ENCODE results near the gene SETD1A.

The SETD1A gene

GRCh38 chr16:30974348-30974747, 16.8 kb downstream of the SETD1A start:
- TF ChIP-seq CTCF (IDR thresholded peaks at IDR 0.05), result no peak

GRCh38 chr16:30976486-30976885, 18.9 kb downstream of the SETD1A start:
- no peak for TF ChIP-seq CTCF (IDR thresholded peaks at IDR 0.05)

GRCh38 chr16:30977502-30977901, 19.9 kb downstream of the SETD1A start:
- peak; percentile 41 for TF ChIP-seq CTCF (IDR thresholded peaks at IDR 0.05)

GRCh38 chr16:30979170-30980022, 21.8 kb downstream of the SETD1A start:
- no peak for TF ChIP-seq CTCF (IDR thresholded peaks at IDR 0.05)

- no peak for TF ChIP-seq CTCF (IDR thresholded peaks at IDR 0.05)
These were observed 22.4 kb downstream of the SETD1A start for GRCh38 chr16:30980023-30980371.

- TF ChIP-seq CTCF (IDR thresholded peaks at IDR 0.05), result no peak
These were observed 22.9 kb downstream of the SETD1A start for GRCh38 chr16:30980434-30980833.

- no peak for TF ChIP-seq CTCF (IDR thresholded peaks at IDR 0.05)
These were observed 23.4 kb downstream of the SETD1A start for GRCh38 chr16:30980959-30981358.
